Natural killer cell (primary cell): ENCODE results near the gene RBBP4. TPM values are rescaled to one million over a fixed set of nuclear protein-coding genes. Genes with fewer than 3 reads are reported as not detected.

Experiments
- ATAC-seq, 3 donors: fragments of 150-1000 bp in 2 of 3; fragments of 200-7000 bp in 1 of 3; cut with Tn5 transposase; 1 replicate in 1 of 3; 2 replicates in 2 of 3; pipeline ENCODE4 v1.10.0; 2021; ENCODE audit warnings: mild to moderate bottlenecking in 2 of 3, moderate library complexity in 2 of 3
- DNase-seq, 2 donors: peaks; one replicate each; pipeline versions ENCODE4 v3.0.0 to v3.0.0-alpha.2; 2013 to 2021; ENCODE audit warnings: mixed read lengths in 1 of 2
- H3K27ac ChIP-seq: one replicate; pipeline ENCODE4 v1.5.1; 2013; ENCODE audit warnings: mild to moderate bottlenecking, low read length
- H3K27me3 ChIP-seq: one replicate; pipeline ENCODE4 v1.6.1; 2013; ENCODE audit warnings: low read length; ENCODE audit not compliant: control insufficient read depth, insufficient read depth
- H3K36me3 ChIP-seq: one replicate; pipeline ENCODE4 v1.6.1; 2013; ENCODE audit warnings: low read length; ENCODE audit not compliant: control insufficient read depth, insufficient read depth
- H3K4me1 ChIP-seq: one replicate; pipeline ENCODE4 v1.6.1; 2013; ENCODE audit warnings: low read length; ENCODE audit not compliant: control insufficient read depth, insufficient read depth
- H3K4me3 ChIP-seq: one replicate; pipeline ENCODE4 v1.5.1; 2013; ENCODE audit warnings: low read length
- H3K9me3 ChIP-seq: one replicate; pipeline ENCODE4 v1.6.1; 2013; ENCODE audit warnings: low read length; ENCODE audit not compliant: control insufficient read depth, insufficient read depth
- H3K27ac Mint-ChIP-seq, 2 donors: one replicate each; pipeline ENCODE4 v1.8.0; 2022; ENCODE audit warnings: mild to moderate bottlenecking in 2 of 2, mixed read lengths in 2 of 2, moderate library complexity in 1 of 2
- H3K27me3 Mint-ChIP-seq, 2 donors: one replicate each; pipeline ENCODE4 v1.8.0; 2022; ENCODE audit warnings: low read depth in 2 of 2, mixed read lengths in 2 of 2
- H3K36me3 Mint-ChIP-seq: one replicate; pipeline ENCODE4 v1.8.0; 2022; ENCODE audit warnings: mixed read lengths
- H3K4me1 Mint-ChIP-seq, 2 donors: one replicate each; pipeline ENCODE4 v1.8.0; 2022; ENCODE audit warnings: mixed read lengths in 2 of 2
- H3K4me3 Mint-ChIP-seq: one replicate; pipeline ENCODE4 v1.8.0; 2022; ENCODE audit warnings: mild to moderate bottlenecking, moderate library complexity, mixed read lengths
- H3K9me3 Mint-ChIP-seq, 2 donors: one replicate each; pipeline ENCODE4 v1.8.0; 2022; ENCODE audit warnings: mixed read lengths in 2 of 2
- CTCF ChIP-seq: fragments of 200-600 bp; IDR thresholded peaks from one replicate; pipeline ENCODE4 v1.8.0; 2022; ENCODE audit warnings: antibody characterized with exemption
- WGBS: methylation state at CpG from one replicate; pipeline ENCODE4 v1.1.7; 2013; ENCODE audit warnings: missing lambda C conversion rate; ENCODE audit not compliant: insufficient coverage; 5-methylcytosine and 5-hydroxymethylcytosine counted together
- intact Hi-C: fragments of 100-400 bp; cut with micrococcal nuclease; formaldehyde crosslinking; loops from one replicate; pipeline ENCODE4 v1.14.2; 2022
- total RNA-seq, 4 donors: library from RNA; stranded (reverse); fragments of 120-200 nt in 1 of 4; gene quantifications; one replicate each; pipeline versions ENCODE4 v1.2.3 to v1.2.4, GENCODE V29; 2013 to 2022

RBBP4 gene
- total RNA-seq, 3 donors from 2014 or later (not counting 1 experiment from before 2014, with no cell fraction given): 199 to 241 (median 224) TPM

GRCh38 chr1:32647308-32648134 is 3.5 kb upstream of the RBBP4 start:
- H3K4me1 Mint-ChIP-seq: peaks cover 33 to 35% of the 10 kb centered on the region in 2 donors
- H3K27me3 Mint-ChIP-seq: no peaks in the 10 kb centered on the region
- H3K27ac Mint-ChIP-seq: peak overlapping the region; percentile 66 to 78
- Histone ChIP-seq H3K9me3 (no peaks in the 10 kb centered on the region), H3K4me1 (peaks cover 26% of the 10 kb centered on the region), H3K27ac (no peak overlapping the region), H3K36me3 (peaks cover 6% of the 10 kb centered on the region), H3K4me3 (no peak overlapping the region), H3K27me3 (no peaks in the 10 kb centered on the region)
- no peaks in the 10 kb centered on the region for H3K36me3 Mint-ChIP-seq
- ATAC-seq (no peak), DNase-seq (no peak)
- H3K4me3 Mint-ChIP-seq: peak overlapping the region; percentile 79
- 73% methylated on average over 4 of the region's 6 CpGs for WGBS
- H3K9me3 Mint-ChIP-seq: no peaks in the 10 kb centered on the region
- TF ChIP-seq CTCF: no peak
- intact Hi-C loops: no loop called here

- H3K4me3 Mint-ChIP-seq: peak within 1 kb of the TSS; percentile 99
- H3K27me3 Mint-ChIP-seq: no peaks in the 10 kb centered on the region
- TF ChIP-seq CTCF: no peak
- Histone ChIP-seq H3K9me3 (no peaks in the 10 kb centered on the region), H3K27ac (peak within 1 kb of the TSS; percentile 98), H3K36me3 (peaks cover 28% of the 10 kb centered on the region), H3K4me1 (peaks cover 36% of the 10 kb centered on the region), H3K27me3 (no peaks in the 10 kb centered on the region), H3K4me3 (peak within 1 kb of the TSS; percentile 81)
- DNase-seq (peak; percentile 78 to 96), ATAC-seq (peak; percentile 70 to 86 (median 72))
- H3K4me1 Mint-ChIP-seq: peaks cover 46 to 47% of the 10 kb centered on the region in 2 donors
- intact Hi-C loops: loop anchor here (1.0 to 5.0 kb wide), 3 partner anchors 23 to 358 kb away; partner anchors contain the start of genes HDAC1, S100PBP and YARS1
- peak within 1 kb of the TSS; percentile 94 to 100 for H3K27ac Mint-ChIP-seq
- no peaks in the 10 kb centered on the region for H3K36me3 Mint-ChIP-seq
- H3K9me3 Mint-ChIP-seq: no peaks in the 10 kb centered on the region
- 0% methylated on average over 21 of the region's 21 CpGs for WGBS
These were observed 708 bp upstream of the RBBP4 start, which contains the start of gene ZBTB8OS for GRCh38 chr1:32650248-32650751. Gene ZBTB8OS (minus strand): TSS chr1:32650550. CDS start chr1:32650529, 21 bp downstream.

- under 1% methylated on average over 43 of the region's 43 CpGs for WGBS
- peaks cover 53 to 54% of the 10 kb centered on the region in 2 donors for H3K4me1 Mint-ChIP-seq
These were observed 559 bp downstream of the RBBP4 start for GRCh38 chr1:32651461-32652073.

More at GRCh38 chr1:32651461-32652073, 559 bp downstream of the RBBP4 start:
- peak overlapping the region; percentile 99 for H3K4me3 Mint-ChIP-seq
- peak overlapping the region; percentile 98 for H3K27ac ChIP-seq
- H3K36me3 ChIP-seq: peaks cover 36% of the 10 kb centered on the region
- H3K27me3 ChIP-seq: no peaks in the 10 kb centered on the region
- H3K27ac Mint-ChIP-seq: peak overlapping the region; percentile 94 to 100
- no peaks in the 10 kb centered on the region for H3K9me3 Mint-ChIP-seq
- peaks cover 36% of the 10 kb centered on the region for H3K4me1 ChIP-seq
- H3K36me3 Mint-ChIP-seq: no peaks in the 10 kb centered on the region
- ATAC-seq (peak in 1 of 3 donors; percentile 1), DNase-seq (no peak)
- peak overlapping the region; percentile 81 for H3K4me3 ChIP-seq
- H3K9me3 ChIP-seq: no peaks in the 10 kb centered on the region
- intact Hi-C loops: loop anchor here (2.0 to 5.0 kb wide), 2 partner anchors 165 to 359 kb away; partner anchors contain the start of genes HDAC1, S100PBP and YARS1
- no peaks in the 10 kb centered on the region for H3K27me3 Mint-ChIP-seq
- no peak for TF ChIP-seq CTCF
